GM21528 (cell line): ENCODE results near the gene NAT16.

Source experiments
- ATAC-seq: cut with Tn5 transposase; IDR thresholded peaks from one replicate; pipeline ENCODE4 v1.9.1; 2021; ENCODE audit warnings: mild to moderate bottlenecking, moderate library complexity; ENCODE audit not compliant: unreplicated experiment, low FRiP score

The NAT16 gene

DNA sequence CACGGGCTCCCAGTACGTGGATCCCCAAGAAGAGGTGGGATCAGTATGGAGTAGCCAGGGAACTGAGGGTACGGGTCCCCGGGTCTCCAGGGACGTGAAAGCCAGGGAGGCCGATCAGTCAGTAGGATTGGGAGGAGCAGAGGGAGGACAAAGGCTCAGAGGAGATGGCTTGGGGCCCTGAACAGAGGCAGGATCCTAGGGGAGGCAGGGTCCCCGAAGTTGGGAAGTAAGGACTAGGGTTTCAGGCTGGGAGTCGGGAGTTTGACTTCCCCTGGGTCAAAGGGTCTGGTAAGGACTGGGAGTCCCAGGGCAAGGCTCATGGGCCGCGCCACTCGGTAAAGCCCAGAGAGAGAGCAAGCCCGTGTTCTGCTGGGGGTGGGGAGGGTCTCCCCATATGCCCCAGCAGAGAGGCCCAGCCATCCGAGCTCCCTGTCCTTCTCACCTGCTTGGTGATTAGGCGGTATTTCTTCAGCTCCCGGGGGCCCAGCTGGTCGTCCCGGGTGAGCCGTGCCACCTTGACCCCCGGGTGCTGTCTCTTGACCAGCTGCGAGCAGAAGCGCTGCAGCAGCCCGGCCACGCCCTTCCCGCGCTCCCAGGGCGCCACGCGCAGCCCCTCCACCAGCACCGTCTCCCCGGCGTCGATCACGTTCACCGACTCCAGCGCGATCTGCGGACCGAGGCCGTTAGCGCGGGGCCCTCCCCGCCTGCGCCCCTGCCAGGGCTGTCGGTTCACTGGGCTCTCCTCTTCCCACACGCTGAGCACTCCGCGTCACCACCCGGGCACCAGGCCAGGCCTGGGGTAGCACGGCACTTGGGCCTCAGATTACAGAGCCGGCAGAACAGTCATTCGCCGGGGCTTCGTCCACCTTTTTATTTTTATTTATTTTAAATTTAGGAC, 7.0 kb downstream of the NAT16 start:
- no peak for ATAC-seq

DNA sequence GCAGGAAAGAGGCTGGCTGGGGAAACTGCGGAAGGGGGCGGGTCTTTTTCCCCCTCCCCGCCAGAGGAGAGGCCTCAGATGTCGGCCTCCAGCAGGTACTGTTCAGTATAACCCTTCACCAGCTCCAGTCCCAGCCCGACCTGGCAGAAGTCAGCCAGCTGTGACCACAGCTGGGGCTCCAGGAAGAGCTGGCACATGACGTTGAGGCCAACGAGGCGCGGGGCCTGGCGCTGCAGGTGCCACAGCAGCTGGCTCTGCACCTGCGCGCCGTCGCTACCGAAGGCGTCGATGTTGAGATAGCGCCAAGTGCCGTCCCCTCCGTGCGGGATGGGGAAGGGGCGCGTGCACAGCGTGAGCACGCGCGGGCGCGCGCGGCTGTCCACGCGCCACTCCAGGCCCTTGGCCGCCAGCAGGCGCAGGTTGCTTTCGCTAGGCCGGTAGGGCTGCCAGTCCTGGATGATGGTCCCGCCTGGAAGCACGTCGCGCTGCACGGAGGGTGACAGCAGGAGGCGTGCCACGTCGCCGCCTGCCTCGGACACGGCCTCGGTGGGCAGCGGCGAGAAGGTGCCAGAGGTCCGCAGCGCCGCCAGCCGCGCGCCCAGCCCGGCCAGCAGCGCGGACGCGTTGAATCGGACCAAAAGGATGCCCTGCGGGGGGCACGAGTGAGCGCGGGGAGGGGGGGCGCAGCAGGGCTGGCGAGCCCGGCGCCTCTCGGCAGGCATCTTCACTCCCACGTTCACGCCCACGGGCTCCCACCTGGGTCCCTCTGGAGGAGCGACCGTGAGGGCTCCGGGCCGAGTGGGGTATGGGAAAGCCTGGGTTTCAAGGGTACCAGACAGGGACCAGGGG, 7.9 kb downstream of the NAT16 start:
- ATAC-seq: no peak

DNA sequence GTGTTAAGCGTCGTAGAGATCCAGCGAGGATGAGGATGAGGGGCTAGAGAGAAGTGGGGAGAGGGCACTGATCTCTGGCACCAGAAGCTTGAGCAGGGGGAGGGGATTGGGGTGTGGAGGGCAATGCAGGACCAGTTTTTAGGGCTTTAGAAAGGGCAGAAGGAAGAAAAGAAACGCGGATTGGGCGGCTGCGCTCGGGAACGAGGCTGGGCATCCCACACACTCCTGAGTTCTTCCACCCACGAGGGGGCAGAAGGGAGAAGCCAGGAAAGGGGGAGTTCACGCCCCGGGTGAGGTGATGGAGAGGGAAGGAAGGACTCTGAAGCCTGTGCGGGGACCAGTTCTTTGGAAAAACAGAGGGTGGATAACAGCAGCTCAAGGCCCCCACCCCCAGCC, 8.7 kb downstream of the NAT16 start:
- ATAC-seq: no peak

DNA sequence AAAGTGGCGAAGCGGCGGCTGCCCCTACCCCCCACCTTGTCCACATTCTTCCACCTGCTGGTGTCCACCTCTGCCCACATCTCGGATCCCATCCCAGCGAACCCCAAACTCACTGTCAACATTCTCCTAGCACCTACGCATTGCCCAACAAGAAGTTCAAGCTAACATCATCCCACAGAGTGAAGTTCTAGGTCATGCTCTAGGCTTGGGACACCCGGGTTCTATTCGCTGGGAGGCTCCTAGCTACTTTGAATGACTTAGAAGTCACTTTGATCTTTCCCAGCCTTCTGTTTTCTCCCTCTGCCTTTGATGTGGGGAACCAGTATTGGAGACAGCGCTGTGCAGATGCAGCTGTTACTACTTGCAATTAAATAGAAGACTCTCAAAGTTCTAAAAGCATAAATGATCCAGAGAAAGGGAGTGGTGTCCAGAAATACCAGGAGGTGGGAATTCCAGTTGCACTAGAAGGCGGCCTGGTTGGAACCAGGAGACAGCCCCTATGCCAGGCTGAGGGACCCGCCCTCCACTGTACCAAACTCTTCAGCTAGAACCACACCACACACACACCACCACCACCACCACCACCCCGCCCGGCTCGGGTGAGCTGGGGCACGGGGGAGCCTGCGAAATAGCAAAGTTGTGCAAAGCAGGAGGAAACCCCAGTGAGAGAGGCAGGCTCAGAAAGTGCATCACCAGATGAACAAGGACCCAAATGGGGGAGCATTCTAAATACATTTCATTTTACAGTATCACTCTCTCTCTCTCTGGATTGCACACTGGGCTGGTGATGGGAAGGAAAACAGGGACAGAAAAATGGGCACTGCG, 9.3 kb downstream of the NAT16 start:
- ATAC-seq: no peak

DNA sequence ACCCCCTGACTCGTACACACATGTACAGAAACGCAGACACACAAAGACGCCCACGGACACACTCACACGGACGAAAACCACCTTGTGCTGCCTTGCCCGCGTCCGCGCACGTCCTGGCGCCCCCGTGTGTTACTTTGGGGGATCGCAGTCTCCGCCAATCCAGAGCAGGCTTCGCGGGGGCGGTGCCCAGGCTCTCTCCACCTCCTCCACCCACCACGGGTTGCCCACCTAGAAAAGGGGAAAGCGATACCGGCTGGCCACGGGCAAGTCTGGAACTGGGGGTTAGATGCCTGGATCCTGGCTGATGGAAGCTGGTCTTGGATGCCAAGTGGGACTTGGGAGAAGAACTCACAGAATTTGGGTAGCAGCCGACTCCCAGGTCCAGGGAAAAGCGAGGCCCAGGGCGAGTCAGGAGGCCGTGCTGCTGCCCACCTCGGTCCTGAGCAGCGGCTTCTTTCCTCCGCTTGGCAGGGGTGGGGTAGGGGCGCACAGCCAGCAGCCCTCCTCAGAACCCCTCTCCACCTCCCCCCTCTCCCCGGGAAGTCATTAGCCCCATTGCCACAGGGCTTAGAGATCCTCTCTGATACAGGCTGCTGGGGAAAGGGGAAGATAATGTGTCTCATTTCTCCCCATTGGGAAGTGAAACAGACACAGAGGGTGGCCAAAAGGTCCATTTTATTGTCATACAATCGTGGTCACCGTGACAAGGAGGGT, 10.1 kb downstream of the NAT16 start:
- peak; percentile 45 for ATAC-seq

DNA sequence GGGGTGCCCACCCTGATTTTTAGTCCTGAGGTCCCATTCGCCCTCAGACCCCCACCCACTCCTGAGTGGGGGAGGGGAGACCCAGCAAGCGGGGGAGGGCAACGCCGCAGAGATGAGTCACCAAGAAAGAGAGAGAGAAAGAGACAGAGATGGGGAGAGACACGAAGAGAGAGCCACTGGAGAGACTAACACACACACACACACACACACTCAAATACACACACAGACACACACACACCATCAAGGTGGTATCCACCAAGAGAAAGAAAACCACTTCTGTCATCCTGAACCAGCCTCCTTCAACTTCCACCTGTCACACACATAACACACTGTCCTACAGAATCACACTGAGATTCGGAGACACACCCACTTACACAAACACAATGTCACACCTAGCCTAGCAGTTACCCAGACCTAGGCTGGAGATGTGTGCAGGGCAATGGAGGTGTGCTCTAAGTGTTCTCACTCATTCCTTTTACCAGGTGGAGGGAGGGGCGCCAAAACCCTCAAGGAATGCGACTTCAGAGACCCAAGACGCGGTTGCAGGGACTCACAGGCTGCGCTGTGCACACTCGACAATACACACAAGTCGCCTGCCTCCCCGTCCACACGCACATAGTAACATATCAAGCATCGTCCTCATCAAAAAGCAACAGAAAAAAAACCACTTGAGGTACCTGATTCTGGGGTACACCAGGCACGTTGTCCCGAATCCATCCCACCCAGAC, 10.8 kb downstream of the NAT16 start:
- ATAC-seq: no peak

DNA sequence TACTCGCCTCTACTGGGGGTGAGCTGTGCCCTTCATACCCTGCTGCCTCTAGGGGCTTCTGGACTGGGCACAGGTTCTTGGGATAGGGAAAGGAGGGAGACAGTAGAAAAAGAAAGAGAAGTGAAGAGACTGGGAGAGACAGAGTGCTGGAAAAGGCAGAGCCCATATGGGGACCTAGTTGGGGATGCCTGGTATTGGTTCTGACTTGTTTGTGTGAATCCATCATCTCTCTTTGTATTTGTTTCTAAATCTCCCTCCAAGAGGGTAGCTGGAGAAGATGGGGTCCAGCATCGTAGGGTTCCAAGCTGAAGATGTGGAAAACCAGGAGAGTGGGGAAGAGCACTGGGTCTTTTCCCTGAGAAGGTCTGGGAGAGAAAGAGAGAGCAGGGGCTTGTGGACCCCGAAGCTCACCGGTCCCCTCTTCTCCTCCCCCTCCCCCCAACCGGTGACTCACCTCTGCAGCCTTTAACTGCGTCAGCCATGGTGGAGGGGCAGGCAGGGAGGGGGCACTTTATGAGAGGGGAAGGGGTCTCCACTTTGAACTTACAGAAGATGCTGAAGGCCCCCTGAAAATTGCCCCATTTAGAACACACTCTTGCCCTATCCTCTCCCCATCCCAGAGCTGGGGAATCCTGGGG, 11.6 kb downstream of the NAT16 start:
- no peak for ATAC-seq

DNA sequence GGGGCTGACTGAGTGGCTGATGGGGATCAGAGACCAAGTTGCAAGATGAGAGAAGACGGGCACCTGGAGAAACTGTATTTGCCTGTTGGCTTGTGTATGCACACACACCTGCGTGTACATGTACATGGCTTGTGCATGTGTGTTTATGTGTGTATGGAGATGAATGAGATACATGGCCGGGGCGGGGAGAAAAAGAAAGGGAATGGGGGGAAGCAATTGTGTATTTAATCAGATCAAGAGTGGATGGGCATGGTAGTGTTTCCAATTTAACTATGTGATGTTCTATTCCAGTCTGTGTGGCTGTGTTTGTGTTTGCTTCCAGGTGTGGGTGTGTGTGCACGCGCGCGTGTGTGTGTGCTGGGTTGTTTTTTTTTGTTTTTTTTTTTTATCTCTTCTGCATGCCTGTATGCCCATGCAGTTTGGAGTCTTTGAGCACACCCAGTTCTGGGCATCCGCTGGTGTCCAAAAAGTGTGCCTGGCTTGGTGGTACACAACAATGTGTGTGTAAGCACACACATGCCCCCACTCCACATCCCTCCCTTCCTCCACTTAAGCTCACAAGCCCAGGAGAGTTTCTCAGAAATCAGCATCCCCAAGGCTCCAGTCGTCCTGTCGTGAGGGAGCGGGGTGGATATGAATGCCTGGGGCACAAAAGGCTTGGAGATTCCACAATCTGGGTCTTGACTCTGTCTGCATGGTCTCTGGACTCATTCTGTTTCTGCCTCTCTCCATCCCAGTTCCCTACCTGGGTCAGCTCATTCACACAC, 12.3 kb downstream of the NAT16 start:
- ATAC-seq: no peak

DNA sequence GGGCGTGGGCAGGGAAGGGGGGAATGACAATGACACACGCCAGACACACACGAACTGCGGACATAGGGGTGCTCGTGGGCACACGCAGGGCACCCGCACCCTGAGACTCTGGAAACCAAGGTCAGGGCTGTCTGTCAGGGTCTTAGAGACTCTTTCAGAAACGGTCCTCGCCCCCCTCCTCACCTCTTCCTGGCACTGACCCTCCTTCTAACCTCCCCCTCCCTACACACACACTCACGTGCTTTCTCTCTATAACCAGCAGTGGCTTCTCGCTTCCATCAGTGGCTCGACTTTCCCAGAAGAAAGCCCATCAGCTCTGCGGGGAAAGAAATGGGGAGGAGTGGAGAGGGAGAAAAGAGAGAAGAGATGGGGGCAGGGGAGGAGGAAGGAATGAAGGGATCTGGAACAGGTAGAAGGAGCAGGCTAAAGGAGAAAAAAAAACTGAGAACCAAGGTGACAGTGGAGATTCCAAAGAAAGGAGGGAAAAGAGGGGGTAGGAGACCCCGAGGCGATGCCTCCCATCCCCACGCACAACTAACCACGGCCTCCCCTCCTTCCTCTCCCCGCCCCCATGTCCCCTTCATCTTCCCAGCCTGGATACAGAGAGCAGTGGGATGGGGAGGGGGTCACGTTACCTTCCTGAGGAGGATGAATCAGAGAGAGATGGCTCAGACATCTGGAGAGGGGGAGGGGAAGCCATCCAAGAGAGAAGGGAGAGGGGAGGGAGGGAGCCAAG, 13.0 kb downstream of the NAT16 start:
- no peak for ATAC-seq

DNA sequence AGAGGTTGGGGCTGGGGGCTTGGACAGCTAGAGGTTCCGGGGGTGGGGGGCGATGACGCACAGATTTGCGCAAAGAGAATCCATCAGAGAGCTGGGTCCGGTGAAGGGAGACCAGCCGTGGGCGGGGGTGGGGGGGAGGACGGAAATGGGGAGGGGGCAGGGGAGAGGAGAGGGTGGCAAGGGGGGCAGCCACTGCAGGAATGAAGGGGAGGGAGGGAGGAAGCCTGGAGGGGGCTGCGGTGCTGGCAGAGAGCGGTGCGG, 13.5 kb downstream of the NAT16 start:
- ATAC-seq: no peak

DNA sequence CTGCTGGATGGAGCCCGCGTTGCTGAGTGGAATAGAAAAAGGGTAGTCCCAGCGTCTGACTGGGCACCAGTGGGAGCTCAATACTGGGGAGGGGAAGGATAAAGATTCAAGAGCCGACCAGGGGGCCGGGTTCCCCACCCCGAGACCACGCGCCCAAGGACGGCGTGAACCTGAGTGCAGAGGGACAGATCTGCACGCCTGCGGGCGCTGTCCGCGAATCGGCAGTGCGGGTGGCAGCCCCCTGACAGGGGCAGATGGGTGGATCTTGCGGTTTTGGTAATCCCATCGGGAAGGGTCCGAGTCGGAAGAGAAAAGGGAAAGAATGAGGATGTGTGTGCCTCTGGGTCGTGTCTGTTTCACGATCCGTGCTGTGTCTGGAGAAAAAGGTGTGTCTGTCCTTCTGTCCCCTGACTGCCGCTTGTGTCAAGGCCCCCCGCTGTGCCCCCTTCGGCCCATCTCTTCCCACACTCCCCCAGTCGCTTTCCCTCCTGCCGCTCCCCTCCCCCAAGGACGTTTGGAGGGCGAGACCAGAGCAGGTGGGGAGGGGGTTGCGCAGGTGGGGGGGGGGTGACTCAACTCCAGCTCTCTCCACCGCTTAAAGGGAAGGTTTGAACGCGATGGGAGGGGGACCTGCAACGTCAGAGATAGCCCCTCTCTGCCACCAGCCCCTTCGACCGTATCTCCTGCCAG, 14.0 kb downstream of the NAT16 start:
- no peak for ATAC-seq

DNA sequence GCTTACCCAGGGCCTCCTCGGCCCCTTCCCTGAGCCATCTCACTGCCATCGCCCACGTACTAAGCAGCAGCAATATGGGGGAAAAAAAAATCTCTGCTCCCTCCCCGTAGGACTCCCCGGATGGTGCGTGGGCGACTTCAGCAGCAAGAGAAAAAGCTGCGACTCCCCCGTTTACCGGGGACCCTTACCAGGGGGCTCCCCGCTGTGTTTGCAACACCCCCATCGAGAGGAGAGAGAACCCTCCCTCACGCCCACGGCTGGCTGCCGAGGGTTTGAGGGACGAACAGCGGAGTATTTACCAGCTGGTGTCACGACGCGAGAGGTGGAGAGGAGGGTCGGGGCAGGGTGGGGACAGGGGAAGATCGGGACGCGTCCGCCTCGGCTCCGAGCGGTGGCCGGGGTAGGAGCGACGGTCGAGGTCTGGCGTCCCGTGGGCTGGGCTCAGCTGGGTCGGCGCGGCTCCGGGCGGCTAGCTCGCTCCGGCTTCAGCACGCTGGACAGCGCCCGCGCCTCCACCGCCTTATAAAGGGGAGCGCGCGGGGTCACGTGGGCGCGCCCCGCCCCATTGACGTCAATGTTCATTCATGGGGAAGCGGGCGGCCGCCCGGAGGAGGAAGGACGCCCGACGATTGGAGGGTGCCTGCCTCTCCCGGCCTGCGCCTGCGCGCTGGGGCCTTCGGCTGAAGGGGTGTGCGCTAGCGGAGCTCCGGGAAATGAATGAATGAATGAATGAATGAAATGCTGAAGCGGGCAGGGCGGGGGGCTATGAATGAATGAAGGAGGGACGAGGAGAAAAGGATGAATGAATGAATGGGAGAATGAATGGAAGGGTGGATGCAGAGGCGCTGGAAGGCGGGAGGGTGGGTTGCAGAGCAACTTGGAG, 14.8 kb downstream of the NAT16 start, which contains the start of gene VGF:
Gene VGF (minus strand): TSS at position 495 of the 883 bp plus-strand sequence. CDS start 726 bp downstream, outside the sequence.
- ATAC-seq: peak; percentile 60

DNA sequence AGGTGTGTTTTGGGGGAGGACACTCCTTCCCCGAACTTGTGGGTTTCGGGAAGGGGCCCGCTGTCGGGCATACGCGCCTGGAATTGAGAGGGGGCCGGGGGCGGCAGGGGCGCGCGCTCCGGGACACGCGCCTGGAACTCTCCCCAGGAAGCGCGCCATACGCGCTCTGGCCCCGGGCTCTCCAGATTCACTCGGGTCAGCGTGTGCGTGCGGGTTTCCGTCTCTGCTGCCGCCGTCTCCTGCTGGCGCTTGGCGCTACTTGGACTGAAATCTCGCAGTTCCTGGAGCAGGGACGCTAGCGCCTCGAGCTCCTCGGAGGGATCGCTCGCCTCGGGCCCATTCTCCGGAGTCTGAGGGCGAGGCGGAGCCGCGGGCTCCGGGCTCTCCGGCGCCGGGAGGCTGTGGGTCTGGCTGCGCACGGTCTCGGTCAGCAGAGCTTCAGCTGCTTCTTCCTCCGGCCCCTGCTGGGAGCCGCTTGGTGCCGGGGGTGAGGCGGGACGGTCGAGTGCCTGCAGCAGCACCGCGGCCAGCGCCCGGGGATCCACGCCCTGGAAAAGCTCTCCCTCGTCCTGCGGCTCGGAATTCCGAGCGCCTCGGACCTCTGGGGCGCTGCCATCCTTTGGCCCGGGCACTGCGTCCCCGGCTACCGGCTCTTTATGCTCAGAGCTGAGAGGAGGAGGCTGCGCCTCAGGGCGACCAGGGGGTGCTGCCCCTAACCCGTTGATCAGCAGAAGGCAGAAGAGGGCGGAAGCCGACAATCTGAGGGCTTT, 15.8 kb downstream of the NAT16 start:
- no peak for ATAC-seq

DNA sequence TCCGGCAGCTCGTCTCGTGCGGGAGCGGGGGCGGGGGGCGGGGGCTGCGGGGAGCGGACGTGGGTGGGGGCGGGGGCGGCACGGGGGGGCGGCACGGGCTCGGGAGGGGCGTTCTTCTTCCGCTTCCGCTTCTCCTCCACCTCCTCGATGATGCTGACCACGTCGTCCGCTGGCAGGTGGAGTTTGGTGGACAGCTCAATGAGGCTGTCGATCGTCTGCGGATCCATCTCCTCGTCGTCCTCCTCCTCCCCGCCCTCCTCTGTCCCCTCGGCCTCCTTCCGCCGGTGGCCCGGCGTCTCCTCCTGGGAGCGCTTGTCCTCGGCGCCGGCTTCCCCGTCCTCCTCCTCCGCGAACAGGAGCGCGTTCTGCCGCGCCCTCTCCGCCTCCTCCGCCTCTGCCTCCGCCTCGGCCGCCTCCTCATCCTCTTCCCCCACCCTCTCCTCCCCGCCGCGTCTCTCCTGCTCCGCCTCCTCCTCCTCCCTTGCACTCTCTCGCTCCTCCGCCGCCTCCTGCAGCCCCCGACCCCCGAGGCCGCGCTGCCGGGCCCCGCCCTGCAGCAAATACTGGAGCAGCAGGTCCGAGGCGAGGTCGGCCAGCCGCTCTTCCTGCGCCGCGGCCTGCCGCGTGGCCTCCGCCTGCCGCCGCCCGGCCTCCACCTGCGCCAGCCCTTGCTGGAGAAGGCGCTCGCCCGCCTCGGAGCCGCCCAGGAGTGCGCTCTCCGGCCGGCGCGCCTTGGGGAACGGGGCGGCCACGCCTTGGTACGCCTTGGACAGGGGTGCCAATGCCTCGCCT, 16.6 kb downstream of the NAT16 start:
- ATAC-seq: no peak
